HS-5 (cell line): ENCODE data around the gene KCNN3.
"Not testable (repeated sequence)": the region's sequence is repeated elsewhere in the genome, so short reads cannot be mapped to it uniquely, and the experiment has no call there.

Experiments
- DNase-seq: peaks from one replicate; pipeline ENCODE4 v3.0.0-alpha.2; 2012; ENCODE audit warnings: low read depth

The KCNN3 gene

DNA sequence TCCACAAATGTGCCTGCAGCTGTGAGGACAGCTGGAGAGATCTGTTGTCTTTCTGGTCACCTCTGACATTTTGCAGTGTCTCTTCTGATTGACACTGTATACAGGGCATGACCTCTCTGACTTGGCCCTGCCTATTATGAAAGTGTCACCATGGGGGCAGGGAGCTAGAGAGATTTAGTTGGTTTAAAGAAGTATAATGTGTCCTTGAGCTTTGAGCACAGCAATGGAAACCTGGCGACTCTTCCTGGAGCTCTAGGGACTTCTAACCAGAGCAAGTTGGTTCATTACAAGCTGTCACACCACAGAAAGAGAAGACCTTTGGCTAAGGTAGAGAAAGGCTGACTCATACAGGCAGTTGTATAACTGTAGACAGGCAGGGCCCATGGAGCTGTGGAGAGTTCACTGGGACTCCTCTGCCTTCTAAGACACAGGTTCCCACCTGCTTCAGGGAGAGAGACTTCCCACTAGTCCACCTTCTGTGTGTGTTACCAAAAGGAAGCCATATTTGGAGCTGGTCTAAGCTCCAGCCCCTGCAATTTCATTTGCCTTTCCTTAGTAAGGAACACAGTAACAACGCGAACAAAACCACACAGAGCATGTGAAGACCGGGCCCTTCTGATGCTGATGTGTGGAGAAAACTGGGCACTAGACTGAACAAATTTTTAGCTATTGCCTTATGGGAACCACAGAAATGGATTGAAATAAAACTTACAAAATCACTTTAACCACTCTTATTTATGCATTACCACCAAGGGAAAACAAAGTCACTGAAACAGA is 171.6 kb downstream of the KCNN3 start:
- DNase-seq = no peak

DNA sequence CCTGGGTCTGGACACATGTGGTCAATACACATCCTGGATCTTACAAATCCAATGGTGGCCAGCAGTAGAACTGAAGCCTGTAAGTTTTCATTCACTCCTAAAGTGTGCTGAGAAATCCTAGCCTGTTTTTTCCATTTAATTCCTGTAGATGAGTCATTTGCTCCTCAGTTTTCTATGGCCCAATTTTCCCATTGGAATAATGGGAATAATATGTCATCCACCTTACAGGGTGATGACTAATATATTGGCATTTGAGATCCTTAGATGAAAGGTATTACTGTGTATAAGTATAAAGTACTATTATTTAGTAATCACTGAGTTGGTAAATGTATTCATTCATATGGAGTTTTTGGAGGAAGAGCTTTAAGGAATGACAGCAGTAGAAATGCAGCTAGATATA is 172.4 kb downstream of the KCNN3 start:
- peak; percentile 53 for DNase-seq

DNA sequence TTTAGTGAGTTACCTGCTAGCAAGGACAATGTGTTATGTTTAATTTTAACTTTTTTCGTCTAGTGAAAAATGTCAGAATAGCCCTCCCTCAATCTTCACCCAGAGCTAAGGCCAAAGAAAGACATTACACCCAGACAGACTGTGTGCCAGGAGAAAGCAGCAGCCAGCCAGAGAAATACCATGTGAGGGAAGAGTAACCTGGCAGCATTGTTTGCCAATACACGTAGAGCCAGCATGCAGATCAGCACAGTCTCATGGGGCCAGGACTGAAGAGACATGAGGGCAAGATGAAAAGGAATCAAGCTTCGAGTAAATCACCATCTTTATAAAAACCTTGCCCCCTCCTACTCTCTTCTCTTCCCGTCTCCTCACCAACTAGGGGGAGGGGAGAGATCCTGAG is 173.6 kb downstream of the KCNN3 start:
- no peak for DNase-seq

DNA sequence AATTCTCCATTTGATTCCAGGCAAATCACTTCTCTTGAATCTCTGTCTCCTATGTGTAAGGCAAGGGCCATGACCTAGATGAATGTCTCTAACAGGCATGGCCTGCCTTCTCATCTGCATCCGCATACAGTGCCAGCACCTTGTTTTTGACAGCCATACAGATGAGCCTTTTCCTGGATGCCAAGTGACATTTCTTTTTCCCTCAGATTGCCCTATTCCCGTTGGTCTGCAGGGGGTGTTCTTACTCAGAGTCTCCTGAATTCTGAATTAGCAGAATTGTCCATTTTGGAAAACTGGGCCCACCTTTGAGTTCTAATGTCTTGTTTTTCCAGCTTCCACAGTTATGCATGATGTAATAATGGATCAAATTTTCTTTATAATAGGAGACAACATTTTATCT is 174.1 kb downstream of the KCNN3 start:
- no peak for DNase-seq

DNA sequence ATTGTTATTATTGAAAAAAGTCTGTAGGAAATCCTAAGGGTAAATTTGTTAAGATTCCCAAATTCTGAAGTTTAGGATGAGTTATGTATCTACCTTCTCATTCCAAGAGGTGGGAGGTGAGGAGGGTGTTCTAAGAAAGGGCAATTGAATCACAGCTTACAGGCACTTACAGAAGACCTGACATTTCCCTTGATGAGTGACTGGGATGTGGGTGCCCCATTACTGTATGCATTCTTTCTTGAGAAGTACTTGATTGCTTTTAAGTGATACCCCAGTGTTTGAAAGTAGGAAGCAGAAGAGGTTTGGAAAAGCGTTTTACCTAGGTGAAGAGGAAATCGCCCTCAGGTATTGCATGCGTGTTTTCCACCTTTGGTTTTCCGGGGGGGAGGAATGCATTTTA is 175.1 kb downstream of the KCNN3 start:
- DNase-seq = no peak

DNA sequence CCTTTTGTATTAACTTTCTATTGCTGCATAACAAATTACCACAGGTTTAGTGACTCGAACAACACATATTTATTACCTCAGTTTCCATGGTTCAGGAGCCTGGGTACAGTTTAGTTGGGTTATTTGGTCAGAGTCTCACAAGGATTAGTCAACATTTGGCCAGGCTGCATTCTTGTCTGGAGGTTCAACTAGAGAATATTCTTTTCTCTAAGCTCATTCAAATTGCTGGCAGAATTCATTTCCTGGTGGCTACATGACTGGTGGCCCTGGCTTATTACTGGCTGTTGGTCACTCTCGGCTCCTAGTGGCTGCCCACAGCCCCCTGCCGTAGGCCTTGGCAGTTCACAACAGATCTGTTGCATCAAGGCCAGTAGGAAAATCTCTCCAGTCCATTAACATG is 181.0 kb downstream of the KCNN3 start:
- DNase-seq = no peak

DNA sequence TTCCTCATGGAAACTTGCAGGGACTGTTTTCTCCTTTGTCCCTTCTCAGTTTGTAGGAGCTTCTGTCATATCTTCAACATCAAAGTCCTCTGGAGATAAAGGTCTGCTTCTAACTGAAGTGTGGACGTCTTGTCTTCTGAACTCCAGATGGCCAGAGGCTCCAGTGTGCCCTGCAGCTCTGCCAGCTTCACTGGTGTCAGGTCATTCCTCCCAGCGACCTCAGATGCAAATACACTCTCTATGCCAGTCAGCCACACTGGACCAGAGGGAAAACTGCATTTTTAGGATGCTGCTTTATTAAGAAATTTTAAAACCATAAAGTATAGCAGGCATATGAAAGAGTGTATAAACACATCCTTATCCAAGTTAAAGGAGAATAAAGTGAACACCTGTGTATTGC is 183.6 kb downstream of the KCNN3 start:
- DNase-seq = no peak

DNA sequence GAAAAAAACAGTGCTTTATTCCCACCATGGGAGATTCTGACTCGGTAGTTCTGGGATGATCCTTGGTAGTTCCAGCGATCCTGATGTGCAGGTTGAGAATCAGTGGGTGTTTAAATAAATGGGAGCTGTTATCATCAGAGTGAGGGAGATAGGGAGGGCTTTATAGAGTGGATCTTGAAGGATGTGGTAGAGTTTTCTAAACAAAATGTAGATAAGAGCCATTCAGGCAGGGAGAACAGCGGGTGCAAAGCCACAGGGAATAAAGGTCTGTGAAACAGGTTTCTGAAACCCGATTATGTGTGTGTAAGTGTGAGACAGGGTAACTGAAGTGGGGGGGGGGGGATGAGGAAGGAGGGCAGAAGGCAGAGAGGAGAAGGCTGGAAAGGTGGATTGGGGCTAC is 186.3 kb downstream of the KCNN3 start:
- DNase-seq = no peak

DNA sequence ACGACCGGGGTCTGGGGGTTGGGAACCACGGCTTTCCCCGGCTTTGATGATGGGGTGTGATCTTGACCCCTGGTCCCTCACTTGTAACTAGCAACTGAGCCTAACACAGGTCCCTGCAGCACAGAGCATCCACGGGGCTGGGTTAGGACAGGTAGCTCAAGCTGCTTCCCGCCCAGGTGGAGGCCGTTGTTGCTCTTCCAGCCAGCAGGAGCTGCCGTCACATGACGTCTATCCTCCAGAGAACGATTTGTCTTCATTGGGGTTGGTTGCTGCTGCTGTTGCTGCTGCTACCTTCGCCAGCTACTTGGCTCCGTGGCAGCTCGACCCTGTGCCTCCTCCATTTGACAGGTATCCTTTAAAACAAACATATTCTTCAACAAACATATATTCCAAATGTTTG is 187.8 kb downstream of the KCNN3 start:
- no peak for DNase-seq

DNA sequence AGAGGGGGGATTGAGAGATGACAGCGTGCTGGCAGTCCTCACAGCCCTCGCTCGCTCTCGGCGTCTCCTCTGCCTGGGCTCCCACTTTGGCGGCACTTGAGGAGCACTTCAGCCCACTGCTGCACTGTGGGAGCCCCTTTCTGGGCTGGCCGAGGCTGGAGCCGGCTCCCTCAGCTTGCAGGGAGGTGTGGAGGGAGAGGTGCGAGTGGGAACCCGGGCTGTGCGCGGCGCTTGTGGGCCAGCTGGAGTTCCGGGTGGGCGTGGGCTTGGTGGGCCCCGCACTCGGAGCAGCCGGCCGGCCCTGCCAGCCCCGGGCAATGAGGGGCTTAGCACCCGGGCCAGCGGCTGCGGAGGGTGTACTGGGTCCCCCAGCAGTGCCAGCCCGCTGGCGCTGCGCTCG is 192.2 kb downstream of the KCNN3 start:
- DNase-seq = not testable (repeated sequence)

DNA sequence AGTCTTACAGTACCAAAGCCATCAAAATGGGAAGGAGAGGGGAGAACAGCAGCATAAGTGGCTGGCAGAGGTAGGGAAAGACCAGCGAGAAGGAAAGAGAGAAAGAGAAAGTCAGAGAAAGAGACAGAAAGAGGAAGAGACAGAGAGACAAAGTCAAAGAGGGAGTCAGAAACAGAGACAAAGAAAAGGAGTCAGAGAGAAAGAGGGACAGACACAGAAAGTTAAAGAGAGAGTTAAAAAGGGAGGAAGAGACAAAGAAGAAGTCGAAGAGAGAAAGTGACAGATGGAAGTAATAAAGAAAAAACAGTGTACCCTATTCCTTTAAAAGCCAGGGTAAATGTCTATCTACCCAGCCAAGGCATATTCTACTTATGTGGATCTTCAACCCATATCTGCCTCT is 193.2 kb downstream of the KCNN3 start:
- not testable (repeated sequence) for DNase-seq

DNA sequence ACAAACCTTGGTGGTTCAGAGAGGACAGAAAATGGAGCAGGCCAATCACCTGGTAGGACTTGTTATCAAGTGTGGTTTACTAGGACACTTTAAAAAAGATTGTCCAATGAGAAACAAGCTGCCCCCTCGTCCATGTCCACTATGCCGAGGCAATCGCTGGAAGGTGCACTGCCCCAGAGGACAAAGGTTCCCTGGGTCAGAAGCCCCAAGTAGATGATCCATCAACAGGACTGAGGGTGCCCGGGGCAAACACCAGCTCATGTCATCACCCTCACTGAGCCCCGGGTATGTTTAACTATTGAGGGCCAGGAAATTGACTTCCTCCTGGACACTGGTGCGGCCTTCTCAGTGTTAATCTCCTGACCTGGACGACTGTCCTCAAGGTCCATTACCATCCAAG is 195.6 kb downstream of the KCNN3 start:
- not testable (repeated sequence) for DNase-seq

DNA sequence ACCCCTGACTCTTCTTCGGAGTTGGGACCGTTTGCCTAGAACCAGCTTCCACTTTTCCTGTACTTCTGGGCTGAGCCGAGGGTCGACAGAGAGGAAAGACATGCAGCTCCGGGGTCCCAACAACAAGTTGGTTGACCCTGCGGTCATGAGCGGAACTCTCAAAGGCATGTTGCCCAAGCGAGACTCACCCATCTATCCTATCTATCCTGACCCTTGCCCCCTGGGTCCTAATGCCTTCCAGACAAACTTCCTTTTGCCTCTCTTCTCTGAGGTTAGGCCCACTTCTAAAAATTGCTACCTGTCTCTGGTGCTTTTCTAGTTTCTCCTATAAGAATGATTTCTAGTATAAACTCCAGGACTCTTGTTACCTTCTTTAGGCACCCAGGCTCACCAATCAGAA is 197.8 kb downstream of the KCNN3 start:
- DNase-seq = not testable (repeated sequence)

DNA sequence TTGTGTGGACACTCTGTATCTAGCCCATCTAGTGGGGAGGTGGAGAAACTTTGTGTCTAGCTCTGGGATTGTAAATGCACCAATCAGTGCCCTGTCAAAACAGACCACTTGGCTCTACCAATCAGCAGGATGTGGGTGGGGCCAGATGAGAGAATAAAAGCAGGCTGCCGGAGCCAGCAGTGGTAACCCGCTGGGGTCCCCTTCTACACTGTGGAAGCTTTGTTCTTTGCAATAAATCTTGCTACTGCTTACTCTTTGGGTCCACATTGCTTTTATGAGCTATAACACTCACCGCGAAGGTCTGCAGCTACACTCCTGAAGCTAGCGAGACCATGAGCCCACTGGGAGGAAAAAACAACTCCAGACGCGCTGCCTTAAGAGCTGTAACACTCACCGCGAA is 198.7 kb downstream of the KCNN3 start:
- DNase-seq = not testable (repeated sequence)

DNA sequence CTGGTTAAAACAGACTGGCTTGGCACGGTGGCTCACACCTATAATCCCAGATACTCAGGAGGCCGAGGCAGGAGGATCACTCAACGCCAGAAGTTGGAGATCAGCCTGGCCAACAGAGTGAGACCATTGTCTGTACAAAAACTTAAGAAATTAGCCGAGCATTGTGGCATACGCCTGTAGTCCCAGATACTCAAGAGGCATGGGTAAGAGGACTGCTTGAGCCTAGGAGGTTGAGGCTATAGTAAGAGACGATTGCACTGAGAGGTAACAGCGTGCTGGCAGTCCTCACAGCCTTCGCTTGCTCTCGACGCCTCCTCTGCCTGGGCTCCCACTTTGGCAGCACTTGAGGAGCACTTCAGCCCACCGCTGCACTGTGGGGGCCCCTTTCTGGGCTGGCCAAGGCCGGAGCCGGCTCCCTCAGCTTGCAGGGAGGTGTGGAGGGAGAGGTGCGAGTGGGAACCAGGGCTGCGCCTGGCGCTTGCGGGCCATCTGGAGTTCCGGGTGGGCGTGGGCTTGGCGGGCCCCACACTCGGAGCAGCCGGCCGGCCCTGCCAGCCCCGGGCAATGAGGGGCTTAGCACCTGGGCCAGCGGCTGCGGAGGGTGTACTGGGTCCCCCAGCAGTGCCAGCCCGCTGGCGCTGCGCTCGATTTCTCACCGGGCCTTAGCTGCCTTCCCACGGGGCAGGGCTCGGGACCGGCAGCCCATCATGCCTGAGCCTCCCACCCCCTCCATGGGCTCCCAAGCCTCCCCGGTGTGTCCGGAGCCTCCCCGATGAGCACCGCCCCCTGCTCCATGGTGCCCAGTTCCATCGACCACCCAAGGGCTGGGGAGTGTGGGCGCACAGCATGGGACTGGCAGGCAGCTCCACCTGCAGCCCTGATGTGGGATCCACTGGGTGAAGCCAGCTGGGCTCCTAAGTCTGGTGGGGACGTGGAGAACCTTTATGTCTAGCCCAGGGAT is 199.5 kb downstream of the KCNN3 start:
- not testable (repeated sequence) for DNase-seq

DNA sequence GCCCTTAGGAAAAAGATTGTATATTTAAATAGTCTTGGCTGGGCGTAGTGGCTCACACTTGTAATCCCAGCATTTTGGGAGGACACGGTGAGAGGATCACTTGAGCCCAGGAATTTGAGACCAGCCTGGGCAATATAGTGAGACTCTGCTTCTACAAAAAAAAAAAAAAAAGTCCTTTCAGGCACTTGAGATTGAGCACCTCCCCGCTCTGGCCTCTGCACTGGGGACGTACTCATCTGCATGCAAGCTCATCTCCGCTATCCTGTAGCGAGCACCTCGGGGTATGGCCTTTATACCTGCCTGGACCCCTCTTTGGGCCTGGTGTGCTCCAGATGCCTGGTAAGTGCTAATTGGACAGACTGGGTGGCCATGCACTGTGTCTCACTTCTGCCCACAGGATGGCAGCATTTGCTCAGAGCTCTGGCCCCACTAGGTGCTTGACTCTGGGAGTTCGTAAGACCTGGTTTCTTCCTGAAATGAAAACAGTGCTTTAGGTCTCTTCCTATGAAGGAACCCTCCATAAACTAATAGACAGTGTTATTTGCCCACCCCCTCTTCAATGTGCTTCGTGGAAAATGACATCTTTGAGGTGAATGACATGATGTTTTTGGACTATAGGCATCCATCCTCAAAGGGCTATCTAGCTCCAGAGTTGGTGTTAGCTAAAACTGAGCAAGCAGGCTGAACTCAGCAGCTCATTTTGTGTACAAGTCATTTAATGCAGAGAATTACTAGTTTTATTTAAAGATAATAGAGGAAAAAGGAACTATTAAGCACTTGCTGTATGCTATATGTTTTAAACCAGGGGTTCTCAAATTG is 200.4 kb downstream of the KCNN3 start:
- DNase-seq = peak; percentile 37

DNA sequence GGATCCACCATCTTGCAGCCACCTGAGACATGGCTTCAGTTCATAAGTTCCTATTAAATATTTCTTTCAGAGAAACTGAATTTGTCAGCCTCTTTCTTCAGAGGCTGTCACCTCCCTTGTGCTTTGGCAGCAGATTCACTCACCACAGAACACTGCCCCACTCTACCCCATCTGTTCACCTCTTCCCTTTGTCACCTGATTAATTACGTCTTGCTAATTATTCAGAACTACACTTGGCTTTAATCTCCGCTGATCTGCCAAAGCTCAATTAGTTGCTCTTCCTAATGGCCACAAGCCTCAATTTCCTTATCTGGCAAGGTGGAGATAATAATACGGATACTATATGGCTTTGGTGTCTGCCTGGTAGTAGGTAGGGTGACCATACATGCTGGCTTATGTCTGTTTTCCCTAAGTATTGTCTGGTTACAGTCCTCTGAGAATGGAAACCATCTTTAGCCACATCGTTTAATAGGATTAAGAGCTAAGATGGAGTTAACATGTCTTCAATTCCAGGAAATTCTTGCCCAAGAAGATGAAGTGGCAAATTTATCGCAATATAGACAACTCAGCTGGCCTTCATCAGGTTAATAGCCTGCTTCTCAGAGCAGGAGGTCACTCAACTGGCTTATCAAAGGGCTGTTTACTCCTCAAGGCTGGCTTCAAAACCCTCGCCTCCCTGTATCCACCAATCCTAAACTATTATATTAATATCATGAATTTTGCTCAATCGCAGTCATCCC is 203.9 kb downstream of the KCNN3 start:
- no peak for DNase-seq

DNA sequence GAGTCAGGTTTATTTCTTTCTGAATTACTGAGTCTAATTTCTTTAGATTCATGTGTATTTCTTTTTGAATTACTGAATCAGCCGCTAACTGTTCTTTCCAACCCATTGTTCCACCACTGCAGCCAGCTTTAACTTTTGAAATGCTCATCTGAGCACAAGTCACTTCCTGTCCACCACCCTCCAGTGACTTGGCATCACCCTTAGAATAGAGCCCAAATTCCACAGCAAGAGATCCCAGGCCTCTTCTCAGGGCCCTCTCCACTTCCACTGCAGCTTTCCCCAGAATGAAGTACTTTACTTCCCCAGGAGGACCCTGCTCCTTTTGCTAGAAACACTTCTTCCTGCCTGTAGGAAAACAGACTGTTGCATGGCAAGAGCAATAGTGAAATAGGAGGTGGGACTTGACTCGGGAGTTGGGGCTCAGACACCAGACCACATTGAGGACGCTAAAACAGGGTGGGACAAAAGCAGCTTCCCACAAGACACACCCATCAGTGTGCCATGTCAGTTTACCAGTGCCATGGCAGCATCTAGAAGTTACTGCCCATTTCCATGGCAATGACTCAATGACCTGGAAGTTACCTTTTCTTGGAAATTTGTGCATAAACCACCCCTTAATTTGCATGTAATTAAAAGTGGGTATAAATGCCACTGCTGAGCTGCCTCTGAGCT is 205.6 kb downstream of the KCNN3 start:
- no peak for DNase-seq

DNA sequence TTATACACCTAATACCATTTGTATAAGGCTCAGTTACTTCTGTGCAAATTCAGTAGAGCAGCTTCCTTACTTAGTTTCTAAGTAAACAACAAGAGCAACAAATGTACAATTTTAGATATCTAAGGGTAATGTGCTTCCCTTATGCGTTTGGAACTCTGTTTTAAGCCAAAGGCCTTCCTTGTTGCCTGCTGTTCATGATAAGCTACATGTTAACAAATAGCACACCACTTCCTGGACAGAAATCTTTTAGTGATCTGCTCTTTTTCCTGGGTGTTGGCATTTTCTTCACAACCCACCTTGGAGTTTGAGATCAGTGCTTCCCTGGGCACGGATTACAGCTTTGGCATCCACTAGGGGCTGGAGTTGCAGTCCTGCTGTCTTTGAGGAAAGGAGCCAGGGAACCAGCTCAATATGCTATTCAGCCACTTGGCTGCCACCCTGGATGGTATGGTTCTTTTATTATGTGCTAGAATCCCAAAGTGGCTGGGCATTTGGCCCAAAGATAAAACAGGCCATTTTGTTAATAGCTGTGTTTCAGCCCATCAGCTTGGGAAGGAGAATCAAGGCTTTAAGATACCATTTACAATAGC is 206.5 kb downstream of the KCNN3 start:
- no peak for DNase-seq

DNA sequence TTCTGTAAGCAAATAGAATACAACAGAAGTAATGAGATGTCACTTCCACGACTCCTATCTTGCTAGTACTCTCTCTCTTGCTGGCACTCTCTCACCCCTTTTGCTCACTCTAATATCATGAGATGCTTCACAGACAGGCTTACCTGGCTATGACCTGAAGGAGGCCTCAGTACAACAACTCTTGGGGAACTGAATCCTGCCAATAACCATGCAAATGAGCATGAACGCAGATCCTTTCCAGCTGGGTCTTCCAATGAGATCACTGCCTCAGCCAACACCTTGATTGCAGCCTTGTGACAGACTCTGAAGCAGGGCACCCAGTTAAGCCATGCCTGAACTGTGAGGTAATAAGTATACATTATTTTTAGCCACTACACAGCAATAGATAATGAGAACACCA is 209.0 kb downstream of the KCNN3 start:
- DNase-seq = no peak
